ENCODE results near the gene LEMD3.

- TF ChIP-seq CTCF (IDR thresholded peaks at IDR 0.05; ENCODE audit: insufficient read depth, low read depth, low read length) (no peak), EZH2 (IDR thresholded peaks at IDR 0.05; ENCODE audit: insufficient read depth, low read length) (no peak)
Observed at GRCh38 chr12:65133879-65134278, 35.5 kb upstream of the LEMD3 start.
